OCI-LY1 (cell line): ENCODE results near the gene SHC3.

ENCODE experiments used
- H2AFZ ChIP-seq: fragments of 200-600 bp; sonication (generic), shearing (Covaris generic); 2 replicates; pipeline ENCODE4 v1.6.0; 2014; ENCODE audit warnings: antibody characterized with exemption, mild to moderate bottlenecking, low read length
- H3F3A ChIP-seq: fragments of 200-600 bp; sonication (generic), shearing (Covaris generic); 2 replicates; pipeline ENCODE4 v1.6.0; 2014; ENCODE audit warnings: mild to moderate bottlenecking, antibody characterized with exemption, low read length, moderate library complexity; ENCODE audit not compliant: insufficient read depth
- H3K27ac ChIP-seq: fragments of 200-600 bp; sonication (generic); 2 replicates; pipeline ENCODE4 v1.5.1; 2014; ENCODE audit warnings: low read length, mixed run types, mild to moderate bottlenecking, low read depth; ENCODE audit not compliant: poor library complexity, severe bottlenecking
- H3K27me3 ChIP-seq: fragments of 200-600 bp; sonication (generic); 2 replicates; pipeline ENCODE4 v1.6.0; 2014; ENCODE audit warnings: antibody characterized with exemption, mild to moderate bottlenecking, low read length, moderate library complexity; ENCODE audit not compliant: insufficient read depth
- H3K36me3 ChIP-seq: fragments of 200-600 bp; sonication (generic); 2 replicates; pipeline ENCODE4 v1.6.1; 2014; ENCODE audit warnings: mild to moderate bottlenecking, antibody characterized with exemption, low read length, moderate library complexity, mixed read lengths; ENCODE audit not compliant: insufficient read depth
- H3K4me1 ChIP-seq: fragments of 200-600 bp; sonication (generic); 2 replicates; pipeline ENCODE4 v1.5.1; 2014; ENCODE audit warnings: mild to moderate bottlenecking, low read length, moderate library complexity; ENCODE audit not compliant: insufficient read depth, severe bottlenecking
- H3K4me2 ChIP-seq: fragments of 200-600 bp; sonication (generic), shearing (Covaris generic); 2 replicates; pipeline ENCODE4 v1.6.1; 2014; ENCODE audit warnings: low read length
- H3K4me3 ChIP-seq: fragments of 200-600 bp; sonication (generic); 2 replicates; pipeline ENCODE4 v1.5.1; 2014; ENCODE audit warnings: low read length, low read depth, mild to moderate bottlenecking, mixed read lengths; ENCODE audit not compliant: poor library complexity, severe bottlenecking
- H3K79me2 ChIP-seq: fragments of 200-600 bp; shearing (Covaris generic); 2 replicates; pipeline ENCODE4 v1.6.1; 2016; ENCODE audit warnings: mixed run types, low read length, mixed read lengths; ENCODE audit not compliant: insufficient read depth
- H3K9ac ChIP-seq: fragments of 200-600 bp; sonication (generic), shearing (Covaris generic); 2 replicates; pipeline ENCODE4 v1.6.1; 2014; ENCODE audit warnings: mild to moderate bottlenecking, low read length, mixed read lengths
- H3K9me2 ChIP-seq: fragments of 200-600 bp; sonication (generic), shearing (Covaris generic); 2 replicates; pipeline ENCODE4 v1.6.1; 2014; ENCODE audit warnings: low read depth, mild to moderate bottlenecking, low read length, mixed read lengths
- H3K9me3 ChIP-seq: fragments of 200-600 bp; shearing (Covaris generic); 2 replicates; pipeline ENCODE4 v1.6.1; 2014; ENCODE audit warnings: low read length, mixed read lengths
- H4K20me1 ChIP-seq: fragments of 200-600 bp; sonication (generic), shearing (Covaris generic); 2 replicates; pipeline ENCODE4 v1.6.0; 2016; ENCODE audit warnings: mild to moderate bottlenecking, low read length; ENCODE audit not compliant: insufficient read depth
- EZH2 ChIP-seq: fragments of 200-600 bp; sonication (generic), shearing (Covaris generic); IDR thresholded peaks from 2 replicates; pipeline ENCODE4 v1.8.0; 2017; ENCODE audit warnings: borderline replicate concordance, mixed run types, mild to moderate bottlenecking, antibody characterized with exemption, low read length, moderate library complexity, mixed read lengths
- TF ChIP-seq, protein P1 (sequence below): fragments of 200-600 bp; sonication (generic), shearing (Covaris generic); IDR thresholded peaks from 2 replicates; pipeline ENCODE4 v1.5.1; 2017; ENCODE audit warnings: mild to moderate bottlenecking, antibody characterized with exemption, low read length, moderate library complexity, mixed read lengths

The SHC3 gene

GRCh38 chr9:89078860-89079259 is 99.8 kb downstream of the SHC3 start:
- H4K20me1 ChIP-seq: no peaks in the 10 kb centered on the region
- no peaks in the 10 kb centered on the region for H3K9me2 ChIP-seq
- H3F3A ChIP-seq: no peaks in the 10 kb centered on the region
- no peaks in the 10 kb centered on the region for H3K79me2 ChIP-seq
- no peak overlapping the region for H3K4me2 ChIP-seq
- H3K4me1 ChIP-seq: no peaks in the 10 kb centered on the region
- no peak overlapping the region for H3K9ac ChIP-seq
- H3K9me3 ChIP-seq: no peaks in the 10 kb centered on the region
- no peaks in the 10 kb centered on the region for H3K36me3 ChIP-seq
- H3K27me3 ChIP-seq: 0 out of 2 replicates have a peak, but pooled peaks cover 2% of the 10 kb centered on the region
- no peak overlapping the region for H2AFZ ChIP-seq
- TF ChIP-seq EZH2: no peak
- TF ChIP-seq, protein P1, sequence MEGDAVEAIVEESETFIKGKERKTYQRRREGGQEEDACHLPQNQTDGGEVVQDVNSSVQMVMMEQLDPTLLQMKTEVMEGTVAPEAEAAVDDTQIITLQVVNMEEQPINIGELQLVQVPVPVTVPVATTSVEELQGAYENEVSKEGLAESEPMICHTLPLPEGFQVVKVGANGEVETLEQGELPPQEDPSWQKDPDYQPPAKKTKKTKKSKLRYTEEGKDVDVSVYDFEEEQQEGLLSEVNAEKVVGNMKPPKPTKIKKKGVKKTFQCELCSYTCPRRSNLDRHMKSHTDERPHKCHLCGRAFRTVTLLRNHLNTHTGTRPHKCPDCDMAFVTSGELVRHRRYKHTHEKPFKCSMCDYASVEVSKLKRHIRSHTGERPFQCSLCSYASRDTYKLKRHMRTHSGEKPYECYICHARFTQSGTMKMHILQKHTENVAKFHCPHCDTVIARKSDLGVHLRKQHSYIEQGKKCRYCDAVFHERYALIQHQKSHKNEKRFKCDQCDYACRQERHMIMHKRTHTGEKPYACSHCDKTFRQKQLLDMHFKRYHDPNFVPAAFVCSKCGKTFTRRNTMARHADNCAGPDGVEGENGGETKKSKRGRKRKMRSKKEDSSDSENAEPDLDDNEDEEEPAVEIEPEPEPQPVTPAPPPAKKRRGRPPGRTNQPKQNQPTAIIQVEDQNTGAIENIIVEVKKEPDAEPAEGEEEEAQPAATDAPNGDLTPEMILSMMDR: no peak
- H3K27ac ChIP-seq: no peak overlapping the region
- H3K4me3 ChIP-seq: no peak overlapping the region

GRCh38 chr9:89078421-89078820 is 100.2 kb downstream of the SHC3 start:
- Histone ChIP-seq H2AFZ (no peak overlapping the region), H4K20me1 (no peaks in the 10 kb centered on the region), H3K4me3 (no peak overlapping the region), H3K9me3 (no peaks in the 10 kb centered on the region), H3K4me1 (no peaks in the 10 kb centered on the region), H3K27ac (no peak overlapping the region), H3K9me2 (no peaks in the 10 kb centered on the region), H3K9ac (no peak overlapping the region), H3K79me2 (no peaks in the 10 kb centered on the region), H3F3A (no peaks in the 10 kb centered on the region), H3K36me3 (no peaks in the 10 kb centered on the region), H3K4me2 (no peak overlapping the region), H3K27me3 (0 out of 2 replicates have a peak, but pooled peaks cover 2% of the 10 kb centered on the region)
- no peak for TF ChIP-seq EZH2
- TF ChIP-seq, protein P1: no peak

GRCh38 chr9:89077519-89077918 is 101.1 kb downstream of the SHC3 start:
- no peak overlapping the region for H3K27ac ChIP-seq
- no peak overlapping the region for H3K4me3 ChIP-seq
- H3K9ac ChIP-seq: no peak overlapping the region
- TF ChIP-seq EZH2: no peak
- TF ChIP-seq, protein P1: no peak
- H2AFZ ChIP-seq: no peak overlapping the region
- no peaks in the 10 kb centered on the region for H3K36me3 ChIP-seq
- H3K4me1 ChIP-seq: no peaks in the 10 kb centered on the region
- no peaks in the 10 kb centered on the region for H3K9me2 ChIP-seq
- H3K9me3 ChIP-seq: no peaks in the 10 kb centered on the region
- H4K20me1 ChIP-seq: no peaks in the 10 kb centered on the region
- no peaks in the 10 kb centered on the region for H3F3A ChIP-seq
- H3K79me2 ChIP-seq: no peaks in the 10 kb centered on the region
- 0 out of 2 replicates have a peak, but pooled peaks cover 2% of the 10 kb centered on the region for H3K27me3 ChIP-seq
- no peak overlapping the region for H3K4me2 ChIP-seq
